Central memory CD4-positive, alpha-beta T cell (primary cell): ENCODE measurements around the gene PIGQ.

Experiments
- DNase-seq: peaks from one replicate; pipeline ENCODE4 v3.0.0; 2022

PIGQ gene

DNA sequence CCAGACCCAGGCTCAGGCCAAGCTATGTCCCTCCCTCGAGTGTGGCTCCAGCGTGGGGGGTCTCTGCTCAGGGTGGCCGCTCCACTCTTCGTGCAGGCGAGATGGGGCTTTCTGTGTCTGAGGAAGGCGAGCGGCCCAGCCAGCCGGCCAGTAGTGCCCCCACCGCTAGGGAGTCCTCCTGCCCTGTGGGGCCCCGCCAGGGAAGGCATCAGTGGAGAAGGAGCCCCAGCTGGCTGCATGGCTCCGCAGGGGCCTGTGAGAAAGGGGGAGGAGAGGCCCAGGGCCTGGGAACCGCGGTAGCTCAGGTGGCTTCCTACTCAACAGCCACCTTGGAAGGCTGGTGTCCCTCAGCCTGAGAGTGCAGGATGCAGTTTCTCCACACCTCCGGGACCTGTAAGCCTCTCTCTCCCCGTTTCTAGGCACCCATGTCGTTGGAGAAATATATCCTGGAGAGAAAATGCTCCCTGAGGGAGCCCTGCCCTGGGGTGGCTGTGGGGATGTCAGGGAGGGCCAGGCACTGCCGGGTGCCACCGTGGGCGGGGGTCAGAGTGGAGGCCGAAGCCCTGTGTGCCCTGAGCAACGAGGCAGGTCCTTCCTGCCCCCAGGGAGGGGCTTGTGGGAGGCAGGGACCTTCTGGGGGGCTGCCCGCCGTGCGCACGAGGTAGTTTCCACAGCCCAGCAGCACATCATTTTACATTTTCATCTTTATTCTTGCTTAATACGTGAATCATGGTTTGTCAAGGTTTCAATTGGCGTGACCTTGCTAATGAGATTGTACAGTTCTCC, 3.3 kb downstream of the PIGQ start:
- no peak for DNase-seq

DNA sequence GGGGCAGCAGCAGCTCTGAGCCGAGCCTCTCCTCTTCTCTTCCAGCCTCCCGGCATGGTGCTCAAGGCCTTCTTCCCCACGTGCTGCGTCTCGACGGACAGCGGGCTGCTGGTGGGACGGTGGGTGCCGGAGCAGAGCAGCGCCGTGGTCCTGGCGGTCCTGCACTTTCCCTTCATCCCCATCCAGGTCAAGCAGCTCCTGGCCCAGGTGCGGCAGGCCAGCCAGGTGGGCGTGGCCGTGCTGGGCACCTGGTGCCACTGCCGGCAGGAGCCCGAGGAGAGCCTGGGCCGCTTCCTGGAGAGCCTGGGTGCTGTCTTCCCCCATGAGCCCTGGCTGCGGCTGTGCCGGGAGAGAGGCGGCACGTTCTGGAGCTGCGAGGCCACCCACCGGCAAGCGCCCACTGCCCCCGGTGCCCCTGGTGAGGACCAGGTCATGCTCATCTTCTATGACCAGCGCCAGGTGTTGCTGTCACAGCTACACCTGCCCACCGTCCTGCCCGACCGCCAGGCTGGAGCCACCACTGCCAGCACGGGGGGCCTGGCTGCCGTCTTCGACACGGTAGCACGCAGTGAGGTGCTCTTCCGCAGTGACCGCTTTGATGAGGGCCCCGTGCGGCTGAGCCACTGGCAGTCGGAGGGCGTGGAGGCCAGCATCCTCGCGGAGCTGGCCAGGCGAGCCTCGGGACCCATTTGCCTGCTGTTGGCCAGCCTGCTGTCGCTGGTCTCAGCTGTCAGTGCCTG, 4.4 kb downstream of the PIGQ start:
- DNase-seq: no peak

DNA sequence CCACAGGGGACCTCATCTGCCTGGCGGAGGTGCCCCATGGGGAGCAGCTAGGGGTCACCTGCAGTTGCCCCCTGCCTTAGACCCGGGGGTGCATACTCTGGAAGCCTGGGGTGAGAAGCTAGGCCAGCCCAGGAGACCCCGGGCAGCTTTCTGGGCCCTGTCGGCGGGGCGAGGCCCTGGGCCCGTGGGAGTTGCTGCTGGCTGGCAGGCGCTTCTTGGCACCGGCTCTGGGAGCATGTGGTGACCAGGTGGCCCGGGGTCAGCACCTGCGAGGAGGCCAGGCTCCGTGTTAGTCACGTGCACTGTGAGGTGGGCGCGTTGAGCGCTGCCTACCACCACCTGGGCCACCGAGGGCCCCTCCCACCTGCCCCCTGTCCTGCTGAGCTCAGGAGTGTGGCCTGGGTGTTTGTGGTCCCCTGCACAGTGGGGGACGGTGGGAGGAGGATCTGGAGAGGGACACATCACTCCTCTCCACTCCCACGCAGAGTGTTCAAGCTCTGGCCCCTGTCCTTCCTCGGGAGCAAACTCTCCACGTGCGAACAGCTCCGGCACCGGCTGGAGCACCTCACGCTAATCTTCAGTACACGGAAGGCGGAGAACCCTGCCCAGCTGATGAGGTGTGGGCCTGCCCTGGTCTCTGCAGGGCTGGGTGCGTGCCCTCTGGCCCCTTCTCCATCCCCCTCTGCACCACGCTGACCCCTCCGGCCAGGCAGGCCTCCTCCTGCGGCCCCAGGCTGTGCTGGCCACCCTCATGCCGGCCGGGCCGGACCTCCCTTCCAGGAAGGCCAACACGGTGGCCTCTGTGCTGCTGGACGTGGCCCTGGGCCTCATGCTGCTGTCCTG, 5.8 kb downstream of the PIGQ start:
- no peak for DNase-seq

DNA sequence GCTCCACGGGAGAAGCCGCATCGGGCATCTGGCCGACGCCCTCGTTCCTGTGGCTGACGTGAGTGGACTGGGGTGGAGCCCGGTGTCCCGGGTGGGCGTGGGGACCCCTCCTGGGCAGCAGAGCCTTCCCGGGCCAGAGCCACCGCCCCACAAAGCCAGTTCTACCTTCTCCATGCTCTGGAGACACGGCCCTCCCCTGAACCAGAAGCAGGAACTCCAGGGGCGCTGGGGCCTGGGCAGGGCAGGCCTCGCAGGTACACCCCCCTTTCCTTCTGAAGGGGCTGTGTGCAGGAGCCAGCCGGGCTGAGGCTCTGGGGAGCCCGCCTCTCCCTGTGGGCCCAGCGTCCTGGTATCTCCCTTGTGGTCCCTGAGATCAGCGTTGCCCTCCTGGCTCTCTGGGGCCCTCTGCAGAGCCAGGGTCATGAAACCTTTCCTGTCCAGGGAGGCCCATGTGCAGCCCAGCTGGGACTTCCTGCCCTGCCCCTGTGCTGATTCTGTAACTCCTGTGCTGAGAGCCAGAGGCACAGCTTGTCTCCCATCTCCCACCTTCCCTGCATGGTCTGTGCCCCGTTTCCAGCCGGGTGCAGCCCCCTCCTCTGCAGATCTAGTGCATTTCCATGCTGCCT, 6.5 kb downstream of the PIGQ start:
- DNase-seq: no peak

DNA sequence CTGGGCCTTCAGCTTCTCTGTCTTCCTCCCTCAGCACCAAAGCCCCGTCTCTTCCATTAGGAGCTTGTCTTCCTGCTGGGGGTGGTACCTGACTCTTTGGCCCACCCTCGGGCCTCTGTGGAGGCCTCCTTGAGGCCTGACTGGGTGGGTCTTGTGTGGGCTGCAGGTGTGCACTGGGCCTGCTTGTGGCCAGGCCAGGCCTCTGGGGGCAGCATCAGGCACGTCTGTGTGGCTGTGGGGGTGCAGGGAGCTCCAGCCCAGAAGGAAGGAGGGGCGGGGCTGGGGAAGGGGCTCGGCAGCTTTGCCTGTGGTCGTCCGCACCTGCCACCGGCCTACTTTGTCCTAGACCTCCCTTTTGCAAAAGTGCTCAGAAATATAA, 7.0 kb downstream of the PIGQ start:
- no peak for DNase-seq

DNA sequence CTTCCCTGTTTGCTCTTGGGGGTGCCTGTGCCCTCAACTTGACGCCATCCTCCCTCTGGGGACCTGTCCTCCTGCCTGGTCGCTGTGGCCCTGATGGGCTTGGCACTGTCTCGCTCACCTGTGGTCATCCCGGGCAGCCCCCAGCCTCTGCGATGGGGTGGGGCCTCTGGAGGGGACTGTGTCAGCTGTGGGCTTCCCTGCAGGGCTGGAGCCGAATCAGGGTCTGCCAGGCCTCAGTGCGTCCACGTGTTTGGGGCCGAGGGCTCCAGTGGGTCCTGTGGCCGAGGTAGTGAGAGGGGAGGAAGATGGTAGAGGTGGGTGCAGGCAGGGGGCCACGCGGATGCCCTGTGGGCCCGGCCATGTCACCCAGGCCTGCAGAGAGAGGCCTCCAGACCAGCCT, 8.0 kb downstream of the PIGQ start:
- no peak for DNase-seq

DNA sequence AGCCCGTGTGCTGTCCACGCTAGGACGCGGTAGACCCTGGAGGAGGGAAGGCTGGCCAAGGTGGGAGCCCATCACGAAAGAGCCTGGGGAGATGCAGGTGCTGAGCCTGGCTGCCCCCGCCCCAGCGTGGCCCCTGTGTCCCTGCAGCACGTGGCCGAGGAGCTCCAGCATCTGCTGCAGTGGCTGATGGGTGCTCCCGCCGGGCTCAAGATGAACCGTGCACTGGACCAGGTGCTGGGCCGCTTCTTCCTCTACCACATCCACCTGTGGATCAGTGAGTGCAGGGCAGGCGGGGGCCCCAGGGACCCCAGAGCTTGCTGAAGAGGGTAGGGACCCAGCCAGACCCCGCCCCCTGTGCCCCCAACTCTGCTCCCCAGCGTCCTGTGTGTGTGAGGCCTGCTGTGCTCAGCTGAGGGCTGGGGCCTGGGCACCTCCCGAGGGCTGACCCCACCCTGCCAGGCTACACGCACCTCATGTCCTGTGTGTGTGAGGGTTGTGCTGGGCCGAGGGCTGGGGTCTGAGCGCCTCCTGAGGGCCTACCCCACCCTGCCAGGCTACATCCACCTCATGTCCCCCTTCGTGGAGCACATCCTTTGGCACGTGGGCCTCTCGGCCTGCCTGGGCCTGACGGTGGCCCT, 8.6 kb downstream of the PIGQ start:
- DNase-seq: no peak

DNA sequence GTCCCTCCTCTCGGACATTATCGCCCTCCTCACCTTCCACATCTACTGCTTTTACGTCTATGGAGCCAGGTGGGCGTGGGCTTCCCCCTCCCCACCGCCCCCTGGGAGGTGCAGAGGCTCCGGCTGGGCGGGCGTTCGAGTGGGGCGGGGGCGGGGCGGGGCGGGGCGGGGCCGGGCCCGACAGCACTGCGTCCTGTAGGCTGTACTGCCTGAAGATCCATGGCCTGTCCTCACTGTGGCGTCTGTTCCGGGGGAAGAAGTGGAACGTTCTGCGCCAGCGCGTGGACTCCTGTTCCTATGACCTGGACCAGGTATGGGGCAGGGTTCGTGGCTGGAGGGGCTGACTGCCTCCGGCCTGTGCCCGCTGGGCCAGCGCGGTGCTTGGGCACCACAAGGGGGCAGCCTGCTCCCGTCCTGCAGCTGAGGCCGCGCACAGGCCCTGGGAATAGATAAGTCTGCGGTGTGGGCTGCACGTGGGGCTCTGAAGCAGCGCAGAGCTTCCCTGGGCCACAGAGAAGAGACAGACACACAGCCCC, 9.2 kb downstream of the PIGQ start:
- DNase-seq: peak; percentile 57

DNA sequence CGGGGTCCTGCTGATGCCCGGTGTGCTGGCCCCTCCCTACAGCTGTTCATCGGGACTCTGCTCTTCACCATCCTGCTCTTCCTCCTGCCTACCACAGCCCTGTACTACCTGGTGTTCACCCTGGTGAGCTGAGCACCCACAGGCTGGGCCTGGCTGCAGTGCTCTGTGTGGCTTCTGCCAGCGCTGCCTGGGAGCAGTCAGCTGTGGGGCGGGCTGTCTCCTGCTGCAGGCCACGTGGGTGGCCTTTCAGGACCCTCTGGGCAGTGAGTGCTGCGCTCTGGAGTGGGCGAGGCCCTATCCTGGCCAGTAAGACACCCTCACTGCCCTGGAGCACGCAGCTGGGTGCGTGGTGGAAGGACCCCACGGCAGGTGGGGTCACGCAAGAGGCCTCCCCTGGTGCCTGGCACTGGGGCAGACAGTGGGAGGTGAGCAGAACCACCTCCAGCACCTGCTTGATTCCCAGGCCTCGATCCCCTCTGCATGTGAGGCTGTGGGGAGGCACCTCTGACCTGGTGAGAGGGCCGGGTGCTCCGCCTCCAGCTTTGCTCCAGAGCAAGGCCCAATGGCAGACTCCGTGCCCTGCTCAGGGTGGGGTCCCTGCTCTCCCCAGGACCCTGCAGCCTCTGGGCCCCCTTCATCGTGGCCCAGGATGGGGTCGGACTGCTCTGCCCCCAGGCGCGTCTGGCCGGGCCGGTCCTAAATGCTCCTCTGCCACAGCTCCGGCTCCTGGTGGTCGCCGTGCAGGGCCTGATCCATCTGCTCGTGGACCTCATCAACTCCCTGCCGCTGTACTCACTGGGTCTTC, 10.6 kb downstream of the PIGQ start:
- DNase-seq: no peak

DNA sequence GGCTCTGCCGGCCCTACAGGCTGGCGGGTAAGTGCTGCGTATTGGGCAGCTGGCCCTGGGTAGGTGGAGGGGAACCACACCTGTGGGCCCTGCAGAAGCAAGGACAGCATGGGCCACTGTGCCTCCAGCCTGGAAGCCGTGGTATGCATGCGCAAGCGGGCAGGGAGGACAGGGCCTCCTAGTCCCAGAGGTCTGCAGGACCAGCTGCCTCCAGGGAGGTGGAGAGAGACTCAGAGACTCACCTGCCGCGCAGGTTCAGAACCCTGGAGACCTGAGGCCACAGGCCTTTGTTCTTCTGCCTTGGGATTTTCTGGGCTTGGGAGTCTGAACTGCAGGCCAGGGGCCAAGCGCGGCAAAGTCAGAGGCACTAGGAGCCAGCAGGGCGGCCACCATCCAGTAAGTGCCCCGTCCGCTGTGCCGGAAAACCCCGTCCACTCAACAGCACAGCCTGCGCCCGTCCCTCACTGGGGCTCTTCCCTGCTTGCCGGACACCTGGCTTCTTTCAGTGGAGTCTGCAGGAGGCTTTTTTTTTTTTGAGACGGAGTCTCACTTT, 11.3 kb downstream of the PIGQ start:
- no peak for DNase-seq

DNA sequence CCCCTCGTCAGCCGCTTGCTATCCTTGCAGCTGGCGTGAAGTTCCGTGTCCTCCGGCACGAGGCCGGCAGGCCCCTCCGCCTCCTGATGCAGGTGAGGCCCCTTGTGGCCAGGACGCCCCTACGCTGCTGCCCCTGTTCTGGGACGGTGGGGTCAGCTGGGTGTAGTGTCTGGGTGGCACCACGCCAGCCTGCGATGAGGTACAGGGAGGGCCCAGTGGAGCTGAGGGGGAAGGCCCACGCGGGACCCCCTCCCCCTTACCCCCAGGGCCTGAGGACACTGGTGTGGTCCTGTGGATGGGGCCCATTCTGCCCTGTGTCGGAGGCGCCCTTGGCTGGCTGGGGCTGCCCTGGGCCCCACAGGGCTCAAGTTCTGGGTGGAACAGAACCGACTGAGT, 12.4 kb downstream of the PIGQ start:
- no peak for DNase-seq

DNA sequence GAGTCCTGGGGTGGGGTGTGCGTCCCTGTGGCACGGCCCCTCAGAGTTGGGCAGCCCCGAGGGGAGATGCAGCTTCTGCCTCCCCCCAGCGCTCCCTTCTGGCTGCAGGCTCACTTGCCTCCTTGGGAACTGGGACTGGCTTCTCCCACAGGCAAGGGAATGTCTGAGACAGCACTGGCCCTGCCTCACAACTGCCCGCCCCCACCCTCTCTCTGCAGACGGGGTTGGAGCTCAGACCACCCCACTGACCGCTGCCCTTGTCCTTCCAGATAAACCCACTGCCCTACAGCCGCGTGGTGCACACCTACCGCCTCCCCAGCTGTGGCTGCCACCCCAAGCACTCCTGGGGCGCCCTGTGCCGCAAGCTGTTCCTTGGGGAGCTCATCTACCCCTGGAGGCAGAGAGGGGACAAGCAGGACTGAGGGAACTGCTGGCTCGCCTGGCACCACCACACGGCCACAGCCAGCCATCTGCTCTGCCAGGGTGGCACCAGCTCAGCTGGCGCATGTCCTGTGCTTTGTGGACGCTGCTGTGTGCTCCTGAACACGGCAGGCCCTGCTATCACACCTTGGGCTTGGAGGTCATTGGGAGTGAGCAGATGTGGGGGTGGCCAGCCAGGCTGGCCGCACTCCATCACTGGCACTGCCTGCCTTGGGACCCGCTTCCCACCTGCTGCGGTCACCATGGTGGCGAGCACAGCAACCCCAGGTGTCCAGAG, 13.0 kb downstream of the PIGQ start:
- DNase-seq: no peak

DNA sequence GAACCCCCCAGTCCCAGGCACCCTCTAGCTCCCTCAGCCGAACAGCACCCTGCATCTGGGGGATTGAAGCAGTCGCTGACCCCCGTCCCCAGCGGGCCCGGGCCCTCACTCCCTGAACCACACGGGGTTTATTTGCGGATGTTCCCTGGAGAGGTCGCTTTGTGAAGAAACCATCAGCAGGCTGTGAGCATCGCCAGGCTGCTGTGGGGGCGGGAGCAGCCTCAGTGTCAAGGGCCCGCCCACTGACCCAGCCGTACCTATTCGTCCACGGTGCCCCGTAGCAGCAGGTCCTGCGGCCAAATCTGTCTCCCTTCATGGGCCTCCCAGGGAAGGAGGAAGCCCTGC, 13.7 kb downstream of the PIGQ start:
- DNase-seq: no peak

DNA sequence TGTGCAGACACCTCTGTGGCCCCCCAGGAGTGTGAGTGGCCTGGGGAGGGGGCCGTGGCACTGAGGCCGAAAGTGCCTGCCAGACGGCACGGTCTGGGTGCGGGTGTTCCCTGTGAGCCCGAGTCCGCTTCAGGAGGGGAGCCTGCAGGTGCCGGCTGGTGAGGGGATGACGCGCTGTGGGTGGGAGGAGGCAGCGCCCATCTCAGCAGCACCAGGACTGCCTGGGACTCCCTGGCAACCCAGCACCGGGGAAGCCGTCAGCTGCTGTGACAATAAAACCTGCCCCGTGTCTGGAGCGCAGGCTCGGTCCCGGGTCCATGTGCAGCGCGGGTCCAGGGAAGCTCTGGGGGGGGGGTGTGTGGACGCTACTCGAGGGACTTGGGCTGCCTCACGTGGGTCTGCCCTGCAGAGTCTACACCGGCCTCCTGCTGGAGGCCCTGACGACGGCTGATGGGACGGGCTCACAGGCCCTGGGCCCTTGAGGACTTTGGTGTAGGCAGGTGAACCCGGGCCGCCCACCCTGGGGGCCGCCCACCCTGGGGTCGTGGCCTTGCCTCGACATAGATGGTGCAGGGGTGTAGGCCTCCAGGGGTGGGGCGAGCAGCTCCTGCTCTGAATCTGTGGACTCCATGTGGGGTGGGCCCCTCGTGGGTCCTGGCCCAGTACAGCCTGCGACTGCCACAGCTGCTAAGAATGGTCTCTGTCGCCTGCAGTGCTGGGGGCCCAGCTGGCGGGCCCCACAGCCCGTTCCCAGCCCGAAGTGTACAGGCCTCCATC, 14.2 kb downstream of the PIGQ start:
- no peak for DNase-seq

DNA sequence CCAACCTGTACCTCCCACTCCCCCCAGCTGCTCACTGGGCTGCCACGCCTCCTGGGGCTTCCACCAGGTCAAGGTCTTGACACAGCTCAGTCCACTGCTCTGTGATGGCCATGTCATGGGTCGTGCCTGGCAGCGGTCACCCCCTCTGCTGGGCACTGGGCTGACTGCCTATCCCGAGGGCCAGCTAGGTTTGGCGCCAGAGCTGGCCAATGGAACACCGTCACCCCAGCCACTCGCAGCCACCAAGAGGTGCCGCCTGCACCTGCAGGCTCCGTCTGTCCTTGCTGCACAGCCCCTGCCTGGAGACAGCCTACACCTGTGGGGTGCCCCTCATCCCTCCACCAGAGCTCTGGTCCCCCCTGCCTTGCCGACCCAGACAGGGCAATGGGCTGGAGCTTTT, 15.6 kb downstream of the PIGQ start:
- no peak for DNase-seq

DNA sequence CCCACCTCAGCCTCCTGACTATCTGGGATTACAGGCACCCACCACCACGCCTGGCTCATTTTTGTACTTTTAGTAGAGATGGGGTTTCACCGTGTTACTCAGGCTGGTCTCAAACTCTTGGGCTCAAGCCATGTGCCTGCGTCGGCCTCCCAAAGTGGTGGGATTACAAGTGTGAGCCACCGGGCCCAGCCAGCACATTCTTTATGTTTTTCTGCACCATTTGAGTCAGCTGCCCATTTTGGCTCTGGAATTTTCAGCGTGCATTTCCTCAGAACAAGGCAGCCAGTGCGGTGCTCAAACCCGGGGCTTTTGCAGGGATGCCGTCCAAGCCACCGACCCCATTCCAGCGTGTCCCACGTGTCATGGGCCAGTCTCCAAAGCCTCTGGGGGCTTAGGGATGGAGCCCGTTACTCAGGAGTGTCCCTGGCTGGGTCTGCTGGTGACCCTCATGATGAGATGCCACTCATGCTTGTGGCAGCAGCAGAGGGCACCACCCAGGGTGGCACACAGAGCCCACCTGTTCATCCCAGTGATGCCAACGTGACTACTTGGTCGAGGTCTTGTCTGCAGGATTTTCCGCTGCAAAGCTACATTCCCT, 16.4 kb downstream of the PIGQ start:
- DNase-seq: no peak

DNA sequence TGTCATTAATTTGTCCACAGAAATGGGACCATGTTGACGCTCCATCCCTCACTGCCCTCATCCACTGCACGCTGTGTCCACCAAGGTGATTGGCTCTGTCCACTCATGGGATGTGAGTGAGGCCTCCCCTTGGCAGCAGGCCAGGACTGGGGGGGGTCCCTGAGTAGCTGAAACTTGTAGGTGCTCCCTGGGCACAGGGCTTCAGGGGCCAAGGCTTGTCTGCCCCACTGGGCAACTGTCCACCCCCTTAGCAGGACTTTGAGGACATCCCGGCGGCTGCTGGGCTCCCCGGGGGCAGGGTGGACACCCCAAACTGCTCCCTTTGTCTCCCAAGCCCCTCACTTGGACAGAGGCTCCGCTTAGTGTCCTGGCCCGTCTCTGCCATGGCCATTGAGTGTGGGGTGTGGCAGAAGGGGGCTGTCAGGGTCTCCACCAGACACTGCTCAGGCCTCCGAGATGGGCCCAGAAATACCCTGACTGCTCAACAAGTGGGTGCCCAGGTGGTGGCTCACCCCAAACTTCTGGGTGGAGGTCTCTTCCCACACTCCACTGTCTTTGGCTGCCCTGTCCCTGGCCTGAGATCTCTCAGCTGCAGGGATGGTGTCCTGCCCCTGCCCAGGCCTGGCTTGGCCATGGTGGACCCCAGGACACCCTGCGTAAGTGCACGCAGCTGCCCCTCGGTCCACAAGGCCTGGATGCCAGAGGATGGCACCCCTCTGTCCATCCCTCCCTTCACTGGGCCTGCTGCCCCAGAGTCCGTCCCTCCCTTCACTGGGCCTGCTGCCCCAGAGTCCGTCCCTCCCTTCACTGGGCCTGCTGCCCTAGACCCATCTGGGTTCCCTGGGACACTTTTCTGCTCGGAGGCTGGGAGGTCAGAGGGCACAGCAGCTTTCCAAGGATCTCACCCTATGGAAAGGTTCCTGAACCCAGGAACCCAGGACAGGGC, 17.1 kb downstream of the PIGQ start:
- DNase-seq: no peak

DNA sequence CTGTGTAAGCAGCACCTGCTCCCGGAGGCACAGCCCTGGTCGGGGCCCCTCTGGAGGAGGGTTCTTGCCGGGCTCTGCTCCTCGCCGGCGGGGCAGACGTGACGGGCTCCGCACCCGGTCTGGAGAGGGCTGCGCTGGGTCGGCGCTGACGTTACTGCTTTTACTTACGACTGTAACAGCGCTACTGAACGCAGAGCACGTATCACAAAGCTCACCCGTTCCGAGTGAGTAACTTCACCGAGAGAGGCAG, 18.8 kb downstream of the PIGQ start:
- DNase-seq: no peak
